Type B pancreatic cell (in vitro differentiated cells): ENCODE data around the gene PPM1J. TPM values are rescaled to one million over a fixed set of nuclear protein-coding genes. Genes with fewer than 3 reads are reported as not detected.

ENCODE experiments used
- DNase-seq: peaks from one replicate; pipeline ENCODE4 v3.0.0; 2021; ENCODE audit warnings: mixed read lengths; ENCODE audit not compliant: unreplicated experiment; ENCODE audit errors: extremely low spot score
- H3K27ac Mint-ChIP-seq: 2 replicates; pipeline ENCODE4 v1.8.0; 2021; ENCODE audit warnings: mild to moderate bottlenecking, mixed read lengths
- H3K27me3 Mint-ChIP-seq: 2 replicates; pipeline ENCODE4 v1.8.0; 2021; ENCODE audit warnings: mixed read lengths
- H3K36me3 Mint-ChIP-seq: 2 replicates; pipeline ENCODE4 v1.8.0; 2021; ENCODE audit warnings: mixed read lengths
- H3K4me1 Mint-ChIP-seq: one replicate; pipeline ENCODE4 v1.8.0; 2021; ENCODE audit warnings: mixed read lengths; ENCODE audit not compliant: unreplicated experiment
- H3K4me3 Mint-ChIP-seq: 2 replicates; pipeline ENCODE4 v1.8.0; 2021; ENCODE audit warnings: mild to moderate bottlenecking, mixed read lengths
- H3K9me3 Mint-ChIP-seq: 2 replicates; pipeline ENCODE4 v1.8.0; 2021; ENCODE audit warnings: mixed read lengths
- CTCF ChIP-seq: fragments of 200-600 bp; sonication (generic); conservative IDR thresholded peaks from 2 replicates; pipeline ENCODE4 v1.5.0; 2021; ENCODE audit warnings: antibody characterized with exemption, mild to moderate bottlenecking
- total RNA-seq: library from RNA; stranded (reverse); gene quantifications from 2 replicates; pipeline ENCODE4 v1.2.1, GENCODE V29; 2021; ENCODE audit warnings: low replicate concordance

The PPM1J gene
- total RNA-seq, 1 donor from 2014 or later: 2.5 TPM

- peaks cover 30% of the 10 kb centered on the region for H3K36me3 Mint-ChIP-seq
- TF ChIP-seq CTCF: no peak
Observed at GRCh38 chr1:112698366-112699310, 16.5 kb downstream of the PPM1J start.

GRCh38 chr1:112697781-112698201 is 17.3 kb downstream of the PPM1J start:
- Mint-ChIP-seq H3K9me3 (no peaks in the 10 kb centered on the region), H3K27me3 (no peaks in the 10 kb centered on the region), H3K4me1 (peaks cover 39% of the 10 kb centered on the region), H3K4me3 (no peak overlapping the region), H3K27ac (no peak overlapping the region), H3K36me3 (peaks cover 31% of the 10 kb centered on the region)
- DNase-seq: peak; percentile 52
- TF ChIP-seq CTCF: no peak

More at GRCh38 chr1:112698366-112699310, 16.5 kb downstream of the PPM1J start:
- Mint-ChIP-seq H3K4me3 (peak overlapping the region; percentile 68), H3K4me1 (peaks cover 45% of the 10 kb centered on the region), H3K27ac (peak overlapping the region; percentile 96), H3K9me3 (no peaks in the 10 kb centered on the region), H3K27me3 (no peaks in the 10 kb centered on the region)
- peak; percentile 55 for DNase-seq

DNA sequence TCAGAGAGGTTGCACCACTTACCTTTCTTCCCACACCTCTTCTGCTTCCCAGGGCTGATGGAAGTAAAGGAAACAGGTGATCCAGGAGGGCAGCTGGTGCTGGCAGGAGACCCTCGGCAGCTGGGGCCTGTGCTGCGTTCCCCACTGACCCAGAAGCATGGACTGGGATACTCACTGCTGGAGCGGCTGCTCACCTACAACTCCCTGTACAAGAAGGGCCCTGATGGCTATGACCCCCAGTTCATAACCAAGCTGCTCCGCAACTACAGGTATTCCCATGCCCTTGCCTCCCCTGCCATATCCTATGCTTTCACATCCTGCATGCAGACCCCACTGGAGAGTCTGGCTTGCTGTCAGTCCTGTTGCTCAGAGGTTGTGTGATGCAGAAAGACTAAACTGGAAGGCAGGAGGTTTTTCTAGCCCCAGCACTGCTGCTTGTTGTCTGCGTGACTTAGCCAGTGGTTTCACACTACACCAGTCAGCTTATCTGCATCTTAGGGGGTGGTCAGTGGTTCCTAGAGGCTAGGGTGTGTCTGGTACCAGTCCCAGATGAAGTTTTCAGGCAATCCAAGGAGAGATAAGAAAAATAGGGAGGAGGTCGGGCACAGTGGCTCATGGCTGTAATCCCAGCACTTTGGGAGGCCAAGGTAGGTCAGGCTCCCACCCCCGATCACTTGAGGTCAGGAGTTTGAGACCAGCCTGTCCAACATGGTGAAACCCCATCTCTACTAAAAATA is 18.4 kb downstream of the PPM1J start:
- Mint-ChIP-seq H3K9me3 (no peaks in the 10 kb centered on the region), H3K27ac (peak overlapping the region; percentile 43), H3K4me1 (peaks cover 30% of the 10 kb centered on the region), H3K36me3 (peaks cover 31% of the 10 kb centered on the region), H3K4me3 (peak overlapping the region; percentile 39), H3K27me3 (no peaks in the 10 kb centered on the region)
- no peak for TF ChIP-seq CTCF
- DNase-seq: no peak

GRCh38 chr1:112695276-112695675 is 19.9 kb downstream of the PPM1J start:
- H3K27me3 Mint-ChIP-seq: no peaks in the 10 kb centered on the region
- H3K9me3 Mint-ChIP-seq: no peaks in the 10 kb centered on the region
- peaks cover 18% of the 10 kb centered on the region for H3K4me1 Mint-ChIP-seq
- TF ChIP-seq CTCF: no peak
- H3K36me3 Mint-ChIP-seq: peaks cover 24% of the 10 kb centered on the region
- DNase-seq: peak; percentile 62
- no peak overlapping the region for H3K4me3 Mint-ChIP-seq
- no peak overlapping the region for H3K27ac Mint-ChIP-seq

GRCh38 chr1:112694363-112694929 is 20.7 kb downstream of the PPM1J start:
- H3K4me3 Mint-ChIP-seq: no peak overlapping the region
- H3K27ac Mint-ChIP-seq: no peak overlapping the region
- H3K9me3 Mint-ChIP-seq: no peaks in the 10 kb centered on the region
- TF ChIP-seq CTCF: no peak
- H3K36me3 Mint-ChIP-seq: peaks cover 22% of the 10 kb centered on the region
- no peak for DNase-seq
- no peaks in the 10 kb centered on the region for H3K27me3 Mint-ChIP-seq
- H3K4me1 Mint-ChIP-seq: peaks cover 10% of the 10 kb centered on the region
